ENCODE data around the gene NUDT11. TPM values are rescaled to one million over a fixed set of nuclear protein-coding genes. Genes with fewer than 3 reads are reported as not detected.

The NUDT11 gene
- total and polyA plus RNA-seq, 12 donors, result 0.10 to 0.25 (median 0.15) TPM; not detected in 4

GRCh38 chrX:51463322-51463721 is 33.1 kb downstream of the NUDT11 start:
- no peak overlapping the region for H3K27ac ChIP-seq
- DNase-seq (no peak), ATAC-seq (no peak)
- no peaks in the 10 kb centered on the region for H3K9me3 ChIP-seq
- TF ChIP-seq CTCF (IDR thresholded peaks at IDR 0.05), result no peak
- no peaks in the 10 kb centered on the region for H3K4me1 ChIP-seq
- H3K36me3 ChIP-seq, result no peaks in the 10 kb centered on the region
- intact Hi-C loops (cut with DNase I), result loop anchor here in 2 of 10 donors (10.0 kb wide), 2 partner anchors 319 to 329 kb away; no protein-coding TSS in a partner anchor
- H3K4me3 ChIP-seq, result no peak overlapping the region
- peaks cover 0 to 51% (median 0%) of the 10 kb centered on the region in 7 donors for H3K27me3 ChIP-seq
- WGBS, 2 donors, result 86 to 88% methylated on average over 4 of the region's 4 CpGs

GRCh38 chrX:51461053-51462044 is 35.0 kb downstream of the NUDT11 start:
- Histone ChIP-seq H3K4me1 (no peaks in the 10 kb centered on the region), H3K27ac (no peak overlapping the region), H3K27me3 (peaks cover 0 to 55% (median 0%) of the 10 kb centered on the region in 7 donors), H3K9me3 (no peaks in the 10 kb centered on the region), H3K36me3 (no peaks in the 10 kb centered on the region), H3K4me3 (no peak overlapping the region)
- 45 to 46% methylated on average over 15 of the region's 15 CpGs for WGBS, 2 donors
- no peak for ATAC-seq
- intact Hi-C loops (cut with DNase I), result loop anchor here in 2 of 10 donors (10.0 kb wide), 2 partner anchors 317 to 327 kb away; no protein-coding TSS in a partner anchor
- peak in 1 of 2 donors; percentile 6 for DNase-seq
- peak; percentile 50 to 91 (median 67) for TF ChIP-seq CTCF (IDR thresholded peaks at IDR 0.05)

- peak in 4 of 9 donors; percentile 19 to 48 (median 32) for TF ChIP-seq CTCF (IDR thresholded peaks at IDR 0.05)
- DNase-seq (no peak), ATAC-seq (no peak)
- WGBS, 2 donors, result 31 to 41% methylated on average over 1 of the region's 1 CpG
- Histone ChIP-seq H3K36me3 (no peaks in the 10 kb centered on the region), H3K27me3 (peaks cover 0 to 66% (median 0%) of the 10 kb centered on the region in 7 donors), H3K27ac (no peak overlapping the region), H3K4me1 (no peaks in the 10 kb centered on the region), H3K9me3 (no peaks in the 10 kb centered on the region), H3K4me3 (no peak overlapping the region)
- intact Hi-C loops (cut with DNase I), result loop anchor here in 1 of 10 donors (10.0 kb wide), 1 partner anchor 314 kb away; no protein-coding TSS in a partner anchor
Measured at GRCh38 chrX:51459125-51459524, 37.3 kb downstream of the NUDT11 start.

- Histone ChIP-seq H3K36me3 (no peaks in the 10 kb centered on the region), H3K27ac (no peak overlapping the region), H3K27me3 (peaks cover 0 to 76% (median 0%) of the 10 kb centered on the region in 7 donors), H3K4me1 (no peaks in the 10 kb centered on the region), H3K4me3 (no peak overlapping the region), H3K9me3 (no peaks in the 10 kb centered on the region)
- TF ChIP-seq CTCF (IDR thresholded peaks at IDR 0.05), result peak in 1 of 9 donors; percentile 7
- WGBS, 2 donors, result 0% methylated on average over 1 of the region's 1 CpG
- DNase-seq, result no peak
- intact Hi-C loops (cut with DNase I), result loop anchor here in 1 of 10 donors (10.0 kb wide), 1 partner anchor 312 kb away; no protein-coding TSS in a partner anchor
- ATAC-seq, result no peak
Measured at GRCh38 chrX:51456814-51457213, 39.6 kb downstream of the NUDT11 start.

Data from heart right ventricle (tissue), 16 donors.